ENCODE data around the gene STK17B.

STK17B gene

DNA sequence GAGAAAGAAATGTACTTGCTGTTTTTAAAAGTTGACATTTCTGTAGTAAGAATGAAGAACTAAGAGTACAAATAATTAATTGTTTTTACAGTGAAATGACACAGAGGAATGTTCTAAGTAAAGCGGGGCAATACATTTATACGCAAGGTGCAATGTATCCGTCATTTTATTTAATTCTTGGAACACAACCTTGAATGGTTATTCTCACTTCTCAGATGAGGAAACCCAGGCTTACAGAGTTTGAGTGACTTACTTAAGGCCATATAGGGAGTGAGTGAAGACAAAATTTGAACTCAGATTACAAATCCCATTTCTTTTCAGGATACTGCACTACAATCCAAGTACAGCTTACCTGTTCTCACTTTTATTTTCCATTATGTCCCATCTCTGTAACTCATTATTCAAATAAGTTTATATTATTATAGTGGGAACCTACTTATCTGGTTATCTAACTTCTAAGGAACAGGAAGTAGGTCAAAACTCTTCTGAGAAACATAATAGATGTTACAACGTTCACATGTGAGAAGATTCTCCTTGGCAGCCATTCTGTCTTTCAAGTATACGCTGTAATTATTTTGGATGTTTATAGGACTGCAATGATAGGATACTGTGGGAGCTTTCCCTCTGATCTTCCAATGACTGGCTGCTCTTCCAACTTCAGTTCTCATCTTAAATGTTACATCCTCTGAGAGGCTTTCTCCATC, 12.3 kb upstream of the STK17B start:
- DNase-seq: no peak

DNA sequence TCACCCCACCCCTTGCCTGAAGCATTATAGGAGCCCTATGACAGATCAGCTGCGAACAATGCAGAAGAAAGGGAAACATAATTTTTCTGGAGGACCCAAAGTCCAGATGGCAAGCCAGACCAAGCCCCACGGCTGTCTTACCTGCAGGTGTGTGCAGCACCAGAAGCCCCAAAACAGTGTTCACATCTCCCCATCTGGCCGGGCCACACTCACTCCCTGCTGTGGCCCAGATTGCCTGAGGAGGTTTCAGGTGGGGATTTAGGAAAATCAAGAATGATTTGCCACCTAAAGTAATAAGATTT, 11.7 kb upstream of the STK17B start:
- no peak for DNase-seq

GRCh38 chr2:196182439-196183171, 11.2 kb upstream of the STK17B start:
- DNase-seq: peak in 1 of 2 donors; percentile 16

DNA sequence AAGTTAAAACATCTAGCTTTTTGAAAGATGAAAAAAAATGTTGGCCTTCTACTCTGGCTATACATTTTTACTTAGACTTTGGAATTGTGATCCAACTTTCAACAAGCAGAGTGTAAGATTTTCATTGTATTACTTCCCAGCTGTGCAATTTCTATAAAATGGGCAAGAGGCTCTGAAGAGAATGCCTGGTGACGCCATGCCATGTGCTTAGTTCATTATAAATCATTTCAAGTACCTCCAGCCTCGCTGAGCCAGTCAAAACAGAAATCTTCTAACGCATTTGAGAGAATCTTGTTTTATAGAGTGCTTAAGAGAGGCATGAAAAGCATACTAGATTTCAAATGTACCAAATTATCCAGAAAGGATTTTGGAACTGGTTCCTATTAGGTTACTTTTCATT, 10.1 kb upstream of the STK17B start:
- no peak for DNase-seq

- no peak for DNase-seq
These were observed 5.7 kb upstream of the STK17B start for GRCh38 chr2:196177124-196177523.

DNA sequence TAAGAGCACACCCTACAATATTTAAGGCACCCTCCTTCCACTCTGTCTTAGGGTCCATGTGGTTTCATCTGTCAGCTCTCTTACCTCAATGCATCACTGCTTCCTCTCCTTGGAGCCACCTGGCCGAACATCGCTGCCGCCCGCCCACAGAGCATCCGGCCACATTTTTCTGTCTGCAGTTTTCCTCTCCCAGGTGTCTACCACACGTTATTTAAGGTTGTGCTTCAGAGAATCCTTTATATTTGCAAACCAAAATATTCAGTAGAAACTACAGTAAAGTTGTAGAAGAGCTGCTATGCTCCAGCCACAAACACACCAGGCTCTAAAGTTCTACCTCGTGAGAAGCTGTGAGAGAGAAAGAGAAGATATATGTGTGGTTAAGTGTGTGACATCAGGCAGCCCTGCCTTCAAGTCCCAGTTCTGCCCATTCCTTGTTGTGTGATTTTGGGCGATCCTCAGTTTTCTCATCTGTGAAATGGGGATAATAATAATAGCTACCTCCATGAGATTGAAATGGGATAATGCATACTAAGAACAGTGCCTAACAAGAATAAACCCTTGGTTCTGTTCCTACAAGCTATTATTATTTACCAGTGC, 4.9 kb upstream of the STK17B start:
- DNase-seq: peak in 1 of 2 donors; percentile 19

GRCh38 chr2:196174404-196174803, 3.0 kb upstream of the STK17B start:
- DNase-seq: no peak

DNA sequence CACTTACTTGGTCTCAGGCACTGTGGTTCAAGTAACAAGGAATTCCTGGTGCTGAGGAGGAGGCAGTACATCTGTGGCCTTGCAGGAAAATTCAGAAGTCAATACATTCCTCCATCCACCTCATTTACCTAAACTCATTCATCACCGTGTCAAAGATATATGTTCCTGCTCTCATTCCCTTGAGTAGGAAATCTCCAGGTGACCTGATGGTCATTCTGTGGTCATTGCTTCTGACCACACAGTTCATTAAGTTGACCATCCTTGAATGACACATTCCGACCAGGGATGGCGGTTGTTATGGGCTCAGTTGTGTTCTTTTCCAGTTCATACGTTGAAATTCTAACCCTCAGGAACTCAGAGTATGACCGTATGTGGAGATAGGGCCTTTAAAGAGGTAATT, 2.1 kb upstream of the STK17B start:
- no peak for DNase-seq

DNA sequence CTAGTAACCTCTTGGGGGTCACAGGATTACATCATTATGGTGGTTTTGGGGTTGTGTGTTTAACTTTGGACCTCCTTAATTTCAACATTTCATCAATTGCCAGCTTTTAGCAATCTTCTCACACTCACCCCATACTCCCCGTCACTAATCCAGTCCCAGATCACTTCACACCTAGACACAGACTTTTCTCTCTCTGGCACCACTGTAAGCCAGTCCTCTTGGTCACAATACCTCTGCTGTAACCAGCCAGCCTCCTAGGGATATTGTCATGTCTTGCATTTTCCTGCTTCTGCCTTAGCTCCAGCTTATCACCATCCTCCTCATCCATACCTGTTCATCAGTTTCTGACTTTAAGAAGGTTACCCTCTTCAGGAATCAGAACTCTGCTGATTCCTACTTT, 1.6 kb upstream of the STK17B start:
- DNase-seq: no peak

DNA sequence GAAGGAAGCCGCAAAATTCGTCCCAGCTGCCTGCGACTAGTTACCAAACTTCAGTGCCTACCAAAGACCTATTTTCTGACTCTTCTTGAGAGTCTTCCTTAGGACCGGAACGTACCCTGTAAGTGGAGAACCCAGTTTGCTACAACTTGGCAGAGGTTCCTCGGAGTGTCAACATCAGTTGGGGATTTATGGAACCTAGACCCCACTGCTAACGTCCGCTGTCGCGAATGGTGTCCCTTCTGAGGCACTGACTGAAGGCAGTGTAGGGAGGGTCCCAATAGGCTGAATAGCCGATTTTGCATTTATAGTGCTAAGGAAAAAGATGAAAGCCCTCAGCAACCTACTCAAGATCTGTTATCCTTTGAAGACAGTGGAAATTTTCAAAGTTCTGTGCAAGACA, 568 bp upstream of the STK17B start:
- DNase-seq: no peak

- peak in 1 of 2 donors; percentile 54 for DNase-seq
These were observed 651 bp downstream of the STK17B start for GRCh38 chr2:196170606-196171247.

DNA sequence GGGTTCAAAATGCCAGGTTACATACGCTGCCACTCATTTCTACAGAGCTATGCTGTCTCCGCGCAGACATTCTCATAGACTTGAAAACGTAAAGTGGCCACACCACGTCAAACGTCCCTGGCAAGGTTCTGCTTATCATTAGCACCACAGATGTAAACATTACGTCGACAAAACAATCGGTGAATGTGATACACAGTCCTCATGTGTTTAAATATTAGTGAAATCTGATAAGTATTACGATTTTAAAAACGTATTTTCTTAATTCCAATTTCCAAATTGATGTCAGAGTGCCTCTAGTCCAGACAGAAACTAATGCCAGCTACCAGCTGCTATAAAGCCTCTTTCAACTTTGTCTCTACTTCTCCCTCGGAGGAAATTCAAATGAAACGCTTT, 1.2 kb downstream of the STK17B start:
- peak in 1 of 2 donors; percentile 13 for DNase-seq

DNA sequence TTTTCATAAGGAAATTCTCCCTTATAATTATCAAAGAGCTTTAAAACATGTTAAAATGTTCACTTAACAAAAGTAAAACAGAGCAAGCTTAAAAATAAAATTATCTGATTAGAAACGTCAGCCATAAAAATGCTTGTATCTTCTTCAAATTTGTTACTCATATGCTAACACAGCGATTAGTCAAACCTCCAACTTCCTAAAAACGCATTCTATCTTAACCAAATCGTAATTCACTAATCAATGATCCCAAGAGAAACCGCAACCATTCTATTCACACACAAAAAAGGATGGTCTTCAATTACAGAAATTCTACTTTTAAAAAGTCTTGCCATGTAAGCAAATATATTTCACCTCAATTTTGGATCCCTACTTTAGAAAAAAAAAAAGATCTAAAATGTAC, 1.9 kb downstream of the STK17B start:
- DNase-seq: peak in 1 of 2 donors; percentile 18

DNA sequence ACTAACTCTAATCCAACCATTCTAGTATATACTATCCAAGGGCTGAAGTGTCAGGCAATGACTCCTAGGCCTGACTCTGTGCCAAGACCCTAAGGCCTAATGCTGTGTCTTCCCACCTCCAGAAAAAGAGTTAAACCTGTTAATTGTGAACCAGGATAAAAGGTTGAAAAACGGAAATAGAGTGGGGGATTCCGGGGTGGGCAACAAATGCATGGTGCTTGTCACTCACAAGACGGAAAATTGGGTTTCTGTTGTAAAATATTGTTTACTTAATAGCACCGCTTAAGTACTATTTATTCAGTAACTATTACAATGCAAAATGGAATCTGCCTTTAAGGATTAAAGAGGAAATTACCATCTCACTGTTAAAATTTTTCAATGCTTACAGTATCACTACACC, 3.2 kb downstream of the STK17B start:
- DNase-seq: no peak

DNA sequence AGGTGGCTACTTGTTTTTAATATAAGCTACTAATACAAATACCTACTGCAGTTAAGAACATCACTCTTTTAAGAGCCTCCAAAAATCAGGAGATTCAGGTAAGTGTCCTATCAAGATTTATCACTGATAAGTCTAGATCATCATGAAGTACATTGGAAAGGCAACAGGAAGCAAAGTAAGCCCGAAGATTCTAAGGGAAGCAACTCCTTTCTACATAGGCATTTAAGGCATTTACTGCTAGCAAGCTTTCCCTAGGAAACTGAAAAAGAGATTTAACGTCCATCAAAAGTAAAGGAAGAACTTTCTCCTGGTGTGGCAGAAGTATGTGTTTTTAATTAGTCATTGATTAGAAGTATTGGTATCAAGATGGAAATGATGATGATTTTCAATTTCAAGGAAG, 3.7 kb downstream of the STK17B start:
- no peak for DNase-seq

- DNase-seq: peak in 1 of 2 donors; percentile 41
These were observed 4.5 kb downstream of the STK17B start for GRCh38 chr2:196166876-196167275.

DNA sequence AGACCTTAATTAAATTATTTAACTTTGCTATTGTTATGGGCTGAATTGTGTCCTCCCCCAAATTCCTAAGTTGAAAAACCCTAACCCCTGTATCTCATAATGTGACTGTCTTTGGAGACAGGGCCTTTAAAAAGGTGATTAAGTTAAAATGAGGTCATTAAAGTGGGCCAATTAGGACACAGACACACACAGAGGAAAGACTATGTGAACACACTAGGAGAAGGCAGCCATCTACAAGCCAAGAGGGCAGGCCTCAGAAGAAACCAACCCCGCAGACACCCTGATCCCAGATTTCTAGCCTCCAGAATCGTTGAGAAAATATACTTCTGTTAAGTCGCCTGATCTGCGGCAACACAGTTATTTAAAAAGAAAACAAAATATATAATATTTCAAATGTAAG, 6.4 kb downstream of the STK17B start:
- DNase-seq: no peak

DNA sequence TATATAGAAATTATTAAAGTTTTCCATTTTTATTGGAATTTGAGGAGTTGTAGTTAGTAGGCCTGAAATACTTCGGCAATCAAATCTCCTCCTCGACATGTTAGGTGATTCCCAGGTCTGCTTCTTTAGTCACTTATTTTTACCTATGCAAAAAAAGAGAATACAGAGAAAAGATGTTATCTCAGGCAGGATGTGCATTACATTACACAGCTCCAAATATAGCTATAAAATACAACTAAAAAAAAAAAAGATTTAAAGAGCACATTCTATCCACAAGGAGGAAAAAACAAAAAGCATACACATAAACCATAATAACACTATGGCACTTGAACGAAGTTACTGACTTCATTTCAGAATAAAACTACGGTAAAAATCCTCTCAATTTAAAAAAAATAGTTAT, 8.1 kb downstream of the STK17B start:
- DNase-seq: no peak

GRCh38 chr2:196162586-196163175, 8.7 kb downstream of the STK17B start:
- DNase-seq: no peak

DNA sequence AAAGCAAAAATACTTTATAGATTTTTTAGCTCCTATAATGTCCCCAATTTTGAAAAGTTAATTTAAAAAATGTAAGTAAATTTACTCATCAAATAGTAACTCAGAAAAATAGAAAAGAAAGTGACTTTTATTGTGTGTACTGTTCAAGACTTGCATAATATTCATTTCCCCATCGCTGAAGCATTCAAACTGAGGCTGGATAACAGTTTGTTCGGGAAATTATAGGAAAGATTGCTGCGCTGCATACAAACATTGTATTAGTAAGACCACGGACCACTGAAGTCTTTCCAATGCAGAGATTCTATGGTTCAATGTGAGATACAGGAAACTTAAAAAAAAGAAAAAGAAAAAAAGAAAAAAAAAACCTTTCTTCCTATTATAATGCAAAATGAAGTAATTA, 10.4 kb downstream of the STK17B start:
- no peak for DNase-seq

DNA sequence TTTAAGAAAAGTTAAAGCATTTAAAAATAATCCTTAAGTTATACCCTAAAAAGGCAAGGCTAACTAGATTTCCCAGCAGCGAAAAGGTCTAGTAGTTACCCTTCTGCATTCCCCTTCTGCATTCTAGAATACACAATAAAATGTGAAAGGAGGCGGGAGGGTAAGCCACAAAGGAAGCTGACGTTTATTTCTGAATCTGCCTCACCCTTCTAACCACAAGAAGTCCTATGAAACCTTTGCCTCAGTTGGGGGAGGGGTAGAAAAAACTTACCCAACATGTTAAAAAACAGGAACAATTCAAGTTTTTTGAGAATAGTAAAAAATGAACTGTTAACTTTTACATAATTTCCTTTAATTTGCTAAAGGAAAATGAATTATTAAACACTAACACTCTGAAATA, 11.3 kb downstream of the STK17B start:
- peak in 1 of 2 donors; percentile 94 for DNase-seq

GRCh38 chr2:196159221-196159892, 12.0 kb downstream of the STK17B start:
- DNase-seq: no peak

DNA sequence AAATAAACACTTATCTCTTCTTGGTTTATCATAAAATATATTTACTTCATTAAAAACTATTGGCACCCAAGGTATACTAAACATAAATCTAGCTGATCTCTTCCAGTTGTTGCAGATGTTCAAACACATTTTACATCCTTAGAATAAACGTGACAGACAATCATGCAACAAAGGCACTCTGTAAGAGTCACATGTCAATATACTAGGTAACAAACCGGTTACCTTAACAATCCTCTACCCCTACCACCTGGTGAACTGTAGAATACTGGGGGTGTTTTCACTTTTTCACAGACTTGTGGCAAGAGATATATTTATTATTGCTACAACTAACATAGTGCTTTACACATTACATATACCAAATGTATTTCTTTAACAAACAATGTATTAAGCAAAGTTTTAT, 15.8 kb downstream of the STK17B start:
- DNase-seq: no peak
